Smooth muscle cell (in vitro differentiated cells): ENCODE measurements around the gene UBE2E2. TPM values are rescaled to one million over a fixed set of nuclear protein-coding genes. Genes with fewer than 3 reads are reported as not detected.

Experiments used
- DNase-seq: peaks from one replicate; lab custom pipeline; 2025; ENCODE audit not compliant: unreplicated experiment; lab: John Stamatoyannopoulos, UW
- H2AFZ ChIP-seq: fragments of 200-600 bp; sonication (generic); 2 replicates; pipeline ENCODE4 v1.6.0; 2016; ENCODE audit warnings: antibody characterized with exemption, low read depth, mild to moderate bottlenecking
- H3F3A ChIP-seq: fragments of 200-600 bp; sonication (generic); 2 replicates; pipeline ENCODE4 v1.6.0; 2017; ENCODE audit warnings: antibody characterized with exemption, low read depth
- H3K27ac ChIP-seq: fragments of 200-600 bp; sonication (generic); 2 replicates; pipeline ENCODE4 v1.5.1; 2016; ENCODE audit warnings: low read depth, mild to moderate bottlenecking
- H3K27me3 ChIP-seq: fragments of 200-600 bp; sonication (generic); 2 replicates; pipeline ENCODE4 v1.6.1; 2016; ENCODE audit warnings: low read depth, mild to moderate bottlenecking
- H3K36me3 ChIP-seq: fragments of 200-600 bp; sonication (generic); 2 replicates; pipeline ENCODE4 v1.5.1; 2016; ENCODE audit warnings: low read depth
- H3K4me1 ChIP-seq: fragments of 200-600 bp; sonication (generic); 2 replicates; pipeline ENCODE4 v1.5.1; 2016; ENCODE audit warnings: low read depth
- H3K4me2 ChIP-seq: fragments of 200-600 bp; sonication (generic); 2 replicates; pipeline ENCODE4 v1.6.0; 2016; ENCODE audit warnings: mild to moderate bottlenecking
- H3K4me3 ChIP-seq: fragments of 200-600 bp; sonication (generic); 2 replicates; pipeline ENCODE4 v1.5.1; 2016; ENCODE audit warnings: mild to moderate bottlenecking
- H3K79me2 ChIP-seq: fragments of 200-600 bp; sonication (generic); 2 replicates; pipeline ENCODE4 v1.6.0; 2016; ENCODE audit warnings: low read depth, mild to moderate bottlenecking
- H3K9ac ChIP-seq: fragments of 200-600 bp; sonication (generic); 2 replicates; pipeline ENCODE4 v1.6.0; 2016; ENCODE audit warnings: low read depth
- H3K9me3 ChIP-seq: fragments of 200-600 bp; sonication (generic); replicated peaks from 2 replicates; pipeline ENCODE4 v1.5.1; 2016; ENCODE audit warnings: low read depth
- H4K20me1 ChIP-seq: fragments of 200-600 bp; sonication (generic); 2 replicates; pipeline ENCODE4 v1.6.0; 2016; ENCODE audit warnings: low read depth
- WGBS: methylation state at CpG from one replicate; pipeline ENCODE4 v1.1.7; 2016; ENCODE audit warnings: low lambda C conversion rate; 5-methylcytosine and 5-hydroxymethylcytosine counted together
- polyA plus RNA-seq: library from polyadenylated mRNA; unstranded; fragments of >200 nt; fragmentation: Nextera tagmentation; extraction: Ambion mirVana; gene quantifications from 2 replicates; pipeline ENCODE4 v1.2.1, GENCODE V29; 2016
- total RNA-seq: library from RNA; depleted of rRNA; stranded (reverse); fragments of >200 nt; gene quantifications from 2 replicates; pipeline ENCODE4 v1.2.3, GENCODE V29; 2014
- TF ChIP-seq, protein P1 (sequence below): fragments of 200-600 bp; sonication (generic); IDR thresholded peaks from 2 replicates; pipeline ENCODE4 v1.5.1; 2017; ENCODE audit warnings: borderline replicate concordance, mild to moderate bottlenecking, antibody characterized with exemption; ENCODE audit not compliant: insufficient read depth, poor library complexity, severe bottlenecking

The UBE2E2 gene
- total and polyA plus RNA-seq, 2 experiments from 2014 or later, result 65.9 to 121 TPM

GRCh38 chr3:23574822-23575315, 371.7 kb downstream of the UBE2E2 start:
- Histone ChIP-seq H3F3A (no peaks in the 10 kb centered on the region), H3K9me3 (no peaks in the 10 kb centered on the region), H2AFZ (no peak overlapping the region), H3K4me1 (no peaks in the 10 kb centered on the region), H3K9ac (no peak overlapping the region), H3K27me3 (no peaks in the 10 kb centered on the region), H3K79me2 (no peaks in the 10 kb centered on the region), H4K20me1 (no peaks in the 10 kb centered on the region), H3K36me3 (no peaks in the 10 kb centered on the region), H3K27ac (no peak overlapping the region), H3K4me3 (no peak overlapping the region), H3K4me2 (no peak overlapping the region)
- no peak for DNase-seq
- WGBS, result 97% methylated on average over 1 of the region's 1 CpG
- TF ChIP-seq, protein P1, sequence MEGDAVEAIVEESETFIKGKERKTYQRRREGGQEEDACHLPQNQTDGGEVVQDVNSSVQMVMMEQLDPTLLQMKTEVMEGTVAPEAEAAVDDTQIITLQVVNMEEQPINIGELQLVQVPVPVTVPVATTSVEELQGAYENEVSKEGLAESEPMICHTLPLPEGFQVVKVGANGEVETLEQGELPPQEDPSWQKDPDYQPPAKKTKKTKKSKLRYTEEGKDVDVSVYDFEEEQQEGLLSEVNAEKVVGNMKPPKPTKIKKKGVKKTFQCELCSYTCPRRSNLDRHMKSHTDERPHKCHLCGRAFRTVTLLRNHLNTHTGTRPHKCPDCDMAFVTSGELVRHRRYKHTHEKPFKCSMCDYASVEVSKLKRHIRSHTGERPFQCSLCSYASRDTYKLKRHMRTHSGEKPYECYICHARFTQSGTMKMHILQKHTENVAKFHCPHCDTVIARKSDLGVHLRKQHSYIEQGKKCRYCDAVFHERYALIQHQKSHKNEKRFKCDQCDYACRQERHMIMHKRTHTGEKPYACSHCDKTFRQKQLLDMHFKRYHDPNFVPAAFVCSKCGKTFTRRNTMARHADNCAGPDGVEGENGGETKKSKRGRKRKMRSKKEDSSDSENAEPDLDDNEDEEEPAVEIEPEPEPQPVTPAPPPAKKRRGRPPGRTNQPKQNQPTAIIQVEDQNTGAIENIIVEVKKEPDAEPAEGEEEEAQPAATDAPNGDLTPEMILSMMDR, result no peak

DNA sequence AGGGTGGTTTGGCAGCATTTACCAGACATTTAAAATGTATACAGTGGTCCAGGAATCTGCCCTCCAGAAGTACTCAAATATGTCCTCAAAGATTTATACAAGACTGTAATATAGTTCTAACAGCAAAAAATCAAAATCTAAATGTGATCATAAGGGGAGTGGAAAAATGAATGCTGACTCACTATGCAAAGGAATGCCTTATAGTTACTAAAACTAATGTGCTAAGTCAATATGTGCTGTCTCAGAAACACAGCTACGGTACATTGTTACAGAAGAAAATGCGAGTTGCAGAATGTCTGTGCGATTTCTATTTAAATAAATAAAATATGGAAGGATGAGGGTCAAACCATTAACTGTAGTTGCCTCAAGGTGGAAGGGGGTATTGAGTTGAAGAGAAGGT, 372.6 kb downstream of the UBE2E2 start:
- no peaks in the 10 kb centered on the region for H3K36me3 ChIP-seq
- H3K4me3 ChIP-seq, result no peak overlapping the region
- H3K9me3 ChIP-seq, result no peaks in the 10 kb centered on the region
- no peaks in the 10 kb centered on the region for H3K79me2 ChIP-seq
- no peaks in the 10 kb centered on the region for H3K4me1 ChIP-seq
- TF ChIP-seq, protein P1, result no peak
- H3K27me3 ChIP-seq, result no peaks in the 10 kb centered on the region
- 94% methylated on average over 3 of the region's 3 CpGs for WGBS
- DNase-seq, result no peak
- no peaks in the 10 kb centered on the region for H4K20me1 ChIP-seq
- H3F3A ChIP-seq, result no peaks in the 10 kb centered on the region
- no peak overlapping the region for H3K27ac ChIP-seq
- no peak overlapping the region for H3K9ac ChIP-seq
- no peak overlapping the region for H2AFZ ChIP-seq
- no peak overlapping the region for H3K4me2 ChIP-seq

GRCh38 chr3:23576379-23576959, 373.3 kb downstream of the UBE2E2 start:
- WGBS, result 65% methylated on average over 2 of the region's 2 CpGs
- Histone ChIP-seq H4K20me1 (no peaks in the 10 kb centered on the region), H3K4me3 (no peak overlapping the region), H3K9me3 (no peaks in the 10 kb centered on the region), H3K79me2 (no peaks in the 10 kb centered on the region), H3K4me2 (no peak overlapping the region), H3F3A (no peaks in the 10 kb centered on the region), H3K4me1 (no peaks in the 10 kb centered on the region), H3K9ac (no peak overlapping the region), H3K27me3 (no peaks in the 10 kb centered on the region), H3K36me3 (no peaks in the 10 kb centered on the region), H2AFZ (no peak overlapping the region), H3K27ac (no peak overlapping the region)
- TF ChIP-seq, protein P1, result no peak
- no peak for DNase-seq

GRCh38 chr3:23580096-23580713, 377.1 kb downstream of the UBE2E2 start:
- no peaks in the 10 kb centered on the region for H3F3A ChIP-seq
- no peaks in the 10 kb centered on the region for H3K79me2 ChIP-seq
- no peaks in the 10 kb centered on the region for H3K27me3 ChIP-seq
- H3K4me2 ChIP-seq, result no peak overlapping the region
- H3K36me3 ChIP-seq, result no peaks in the 10 kb centered on the region
- no peak overlapping the region for H2AFZ ChIP-seq
- no peaks in the 10 kb centered on the region for H3K9me3 ChIP-seq
- H4K20me1 ChIP-seq, result no peaks in the 10 kb centered on the region
- H3K4me1 ChIP-seq, result no peaks in the 10 kb centered on the region
- H3K9ac ChIP-seq, result no peak overlapping the region
- H3K27ac ChIP-seq, result no peak overlapping the region
- WGBS, result 92% methylated on average over 8 of the region's 8 CpGs
- no peak for DNase-seq
- TF ChIP-seq, protein P1, result no peak
- H3K4me3 ChIP-seq, result no peak overlapping the region
